Left hindlimb (tissue), 1 donor: Measurements from ENCODE around the gene PAWR.
A peak's percentile ranks its signal among the peaks of the same experiment; 100 is the strongest.
"Not testable (repeated sequence)": the region's sequence is repeated elsewhere in the genome, so short reads cannot be mapped to it uniquely, and the experiment has no call there.

Experiments
- DNase-seq: peaks from one replicate; pipeline ENCODE4 v3.0.0-alpha.2; 2018

The PAWR gene

DNA sequence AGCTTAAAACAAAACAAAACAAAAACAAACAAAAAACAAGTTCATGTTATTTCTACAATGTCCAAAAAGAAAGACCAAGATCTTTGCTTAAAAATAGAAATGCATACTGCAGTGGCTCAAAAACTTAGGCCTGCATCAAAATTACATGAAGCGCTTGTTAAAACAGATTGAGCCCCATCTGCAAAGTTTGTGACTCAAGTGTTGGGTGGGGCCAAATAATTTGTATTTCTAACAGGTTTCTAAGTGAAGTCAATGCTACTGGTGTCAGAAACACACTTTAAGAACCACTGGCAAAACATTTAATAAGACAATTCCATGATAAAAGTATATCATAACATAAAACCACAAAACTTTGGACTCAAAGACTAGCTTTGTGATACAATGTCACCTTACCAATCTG is 105.6 kb downstream of the PAWR start:
- no peak for DNase-seq

DNA sequence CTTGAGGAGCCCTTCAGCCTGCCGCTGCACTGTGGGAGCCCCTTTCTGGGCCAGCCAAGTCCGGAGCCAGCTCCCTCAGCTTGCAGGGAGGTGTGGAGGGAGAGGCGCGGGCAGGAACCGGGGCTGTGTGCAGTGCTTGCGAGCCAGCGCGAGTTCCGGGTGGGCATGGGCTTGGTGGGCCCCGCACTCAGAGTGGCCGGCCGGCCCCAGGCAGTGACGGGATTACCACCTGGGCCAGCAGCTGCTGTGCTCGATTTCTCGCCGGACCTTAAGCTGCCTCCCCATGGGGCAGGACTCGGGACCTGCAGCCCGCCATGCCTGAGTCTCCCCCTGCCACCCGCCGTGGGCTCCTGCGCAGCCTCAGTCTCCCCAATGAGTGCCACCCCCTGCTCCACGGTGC is 116.9 kb downstream of the PAWR start:
- no peak for DNase-seq

DNA sequence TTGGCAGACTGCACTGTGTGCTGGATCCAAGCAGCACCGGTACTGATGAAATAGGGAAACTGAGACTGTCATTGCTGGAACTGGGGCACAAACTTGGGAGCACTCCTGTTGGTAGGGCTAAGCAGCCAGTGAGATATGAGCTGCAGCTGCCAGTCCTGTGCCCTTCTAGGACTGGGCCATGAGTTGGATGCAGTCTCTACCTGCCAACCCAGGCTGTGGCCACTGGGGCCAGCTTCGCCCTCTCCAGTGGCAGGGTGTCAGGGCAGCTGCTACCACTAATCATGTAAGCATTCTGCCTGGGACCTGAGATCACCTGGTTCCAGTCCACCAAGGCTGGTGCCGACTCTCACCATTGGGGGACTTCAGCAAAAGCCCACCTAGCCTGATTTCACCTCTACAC is 121.1 kb downstream of the PAWR start:
- no peak for DNase-seq

DNA sequence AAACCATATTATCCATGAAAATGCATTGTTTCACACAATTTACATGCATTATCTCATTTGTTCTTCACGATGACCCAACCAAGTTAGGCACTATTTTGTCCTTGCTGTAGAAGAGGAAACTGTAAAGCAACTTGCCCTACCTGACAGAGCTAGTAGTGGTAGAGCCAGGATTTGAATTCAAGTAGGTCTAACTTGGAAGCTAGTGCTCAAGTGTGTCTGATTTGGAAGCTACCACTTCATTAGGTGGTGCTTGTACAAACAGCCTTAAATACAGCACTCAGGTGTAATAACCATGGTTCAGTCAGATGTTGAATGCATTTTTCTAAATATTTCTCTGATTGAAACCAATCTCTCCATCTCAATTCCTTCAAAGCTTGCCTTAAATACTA is 123.6 kb downstream of the PAWR start:
- DNase-seq, result no peak

DNA sequence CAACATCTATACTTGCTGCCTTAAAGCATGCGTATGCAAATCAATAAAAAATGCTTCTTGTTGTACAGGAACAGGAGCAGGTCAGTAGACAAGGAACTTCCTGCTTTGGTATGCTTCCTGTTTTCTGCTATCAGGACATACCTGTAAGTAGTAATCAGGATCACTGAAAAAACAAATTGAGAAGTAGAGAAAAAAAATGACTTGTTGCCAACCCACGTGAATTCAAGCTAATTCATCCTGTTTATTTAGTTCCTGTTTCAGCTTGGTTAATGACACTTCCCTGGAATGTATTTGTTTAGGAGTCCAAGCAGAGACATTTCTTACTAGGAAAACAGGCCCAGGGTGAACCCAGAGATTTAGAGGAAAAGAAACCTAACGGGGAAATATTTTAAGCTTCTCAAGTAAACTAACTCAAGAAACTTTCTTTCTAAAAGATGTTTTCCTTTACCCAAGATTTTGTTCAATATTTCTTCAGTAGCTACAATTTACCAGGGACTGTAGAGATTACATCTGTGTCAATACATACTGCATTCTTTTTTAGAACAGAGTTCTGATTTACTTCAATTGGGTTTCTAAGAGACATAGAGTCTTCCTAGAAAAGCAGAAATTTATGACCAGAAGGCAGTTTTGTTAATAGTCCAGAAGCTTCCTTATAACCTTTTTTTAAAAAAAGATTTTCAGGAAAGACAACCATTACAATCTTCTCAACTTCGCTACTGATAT is 124.2 kb downstream of the PAWR start:
- no peak for DNase-seq

DNA sequence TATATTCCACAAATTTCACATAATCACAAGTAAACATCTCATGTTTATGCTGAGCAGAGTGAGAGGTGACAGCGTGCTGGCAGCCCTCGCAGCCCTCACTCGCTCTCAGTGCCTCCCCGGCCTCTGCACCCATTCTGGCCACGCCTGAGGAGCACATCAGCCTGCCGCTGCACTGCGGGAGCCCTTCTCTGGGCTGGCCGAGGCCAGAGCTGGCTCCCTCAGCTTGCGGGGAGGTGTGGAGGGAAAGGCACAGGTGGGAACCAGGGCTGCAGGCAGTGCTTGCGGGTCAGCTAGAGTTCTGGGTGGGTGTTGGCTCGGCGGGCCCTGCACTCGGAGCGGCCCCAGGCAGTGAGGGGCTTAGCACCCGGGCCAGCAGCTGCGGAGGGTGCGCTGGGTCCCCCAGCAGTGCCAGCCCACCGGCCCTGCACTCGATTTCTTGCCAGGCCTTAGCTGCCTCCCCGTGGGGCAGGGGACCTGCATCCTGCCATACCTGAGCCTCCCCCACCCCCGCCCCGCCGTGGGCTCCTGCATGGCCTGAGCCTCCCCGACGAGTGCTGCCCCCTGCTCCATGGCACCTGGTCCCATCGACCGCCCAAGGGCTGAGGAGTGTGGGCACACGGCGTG is 125.9 kb downstream of the PAWR start:
- not testable (repeated sequence) for DNase-seq

DNA sequence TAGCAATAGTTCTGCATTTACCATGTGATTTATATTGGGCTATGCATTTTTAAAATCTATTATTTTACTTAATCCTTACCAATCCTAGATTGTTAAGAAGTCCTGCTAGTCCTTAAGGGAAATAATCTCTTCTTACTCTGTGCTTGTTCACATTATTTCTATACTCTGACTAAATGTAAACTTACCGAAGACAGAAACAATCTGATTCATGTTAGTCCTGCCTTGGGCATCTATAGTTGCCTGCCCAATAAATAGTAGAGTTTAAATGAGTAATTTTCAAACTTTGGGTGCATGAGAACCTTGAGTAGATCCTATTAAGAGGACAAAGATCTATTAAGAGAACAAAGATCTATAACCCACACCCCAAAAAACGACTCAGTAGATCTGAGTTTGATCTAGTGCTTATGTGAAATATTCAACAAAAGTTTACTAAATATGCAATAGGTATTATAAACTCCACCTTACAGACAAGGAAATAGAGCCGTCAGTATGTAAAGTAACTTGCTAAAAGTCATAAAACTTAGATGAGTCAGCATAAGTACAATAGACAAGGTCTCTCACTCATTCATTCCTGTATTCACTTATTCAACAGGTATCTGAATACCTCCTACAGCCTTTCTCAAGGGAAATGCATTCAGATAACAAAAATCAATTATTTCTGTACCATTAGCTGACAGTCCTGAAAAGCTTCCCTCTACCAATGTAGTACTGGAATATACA is 127.6 kb downstream of the PAWR start:
- no peak for DNase-seq

DNA sequence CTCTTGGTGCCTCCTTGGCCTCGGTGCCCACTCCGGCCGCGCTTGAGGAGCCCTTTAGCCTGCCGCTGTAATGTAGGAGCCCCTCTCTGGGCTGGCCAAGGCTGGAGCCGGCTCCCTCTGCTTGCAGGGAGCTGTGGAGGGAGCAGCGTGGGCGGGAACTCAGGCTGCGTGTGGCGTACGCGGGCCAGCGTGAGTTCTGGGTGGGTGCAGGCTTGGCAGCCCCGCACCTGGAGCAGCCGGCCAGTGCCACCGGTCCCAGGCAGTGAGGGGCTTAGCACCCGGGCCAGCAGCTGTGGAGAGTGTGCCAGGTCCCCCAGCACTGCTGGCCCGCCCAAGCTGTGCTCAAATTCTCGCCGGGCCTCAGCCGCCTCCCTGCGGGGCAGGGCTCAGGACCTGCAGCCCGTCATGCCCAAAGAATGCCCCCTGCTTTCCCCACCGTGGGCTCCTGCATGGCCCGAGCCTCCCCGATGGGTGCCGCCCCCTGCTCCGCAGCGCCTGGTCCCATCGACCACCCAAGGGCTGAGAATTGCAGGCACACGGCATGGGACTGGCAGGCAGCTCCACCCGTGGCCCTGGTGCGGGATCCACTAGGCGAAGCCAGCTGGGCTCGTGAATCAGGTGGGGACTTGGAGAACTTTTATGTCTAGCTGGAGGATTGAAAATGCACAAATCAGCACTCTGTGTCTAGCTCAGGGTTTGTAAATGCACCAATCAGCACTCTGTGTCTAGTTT is 129.2 kb downstream of the PAWR start:
- no peak for DNase-seq

DNA sequence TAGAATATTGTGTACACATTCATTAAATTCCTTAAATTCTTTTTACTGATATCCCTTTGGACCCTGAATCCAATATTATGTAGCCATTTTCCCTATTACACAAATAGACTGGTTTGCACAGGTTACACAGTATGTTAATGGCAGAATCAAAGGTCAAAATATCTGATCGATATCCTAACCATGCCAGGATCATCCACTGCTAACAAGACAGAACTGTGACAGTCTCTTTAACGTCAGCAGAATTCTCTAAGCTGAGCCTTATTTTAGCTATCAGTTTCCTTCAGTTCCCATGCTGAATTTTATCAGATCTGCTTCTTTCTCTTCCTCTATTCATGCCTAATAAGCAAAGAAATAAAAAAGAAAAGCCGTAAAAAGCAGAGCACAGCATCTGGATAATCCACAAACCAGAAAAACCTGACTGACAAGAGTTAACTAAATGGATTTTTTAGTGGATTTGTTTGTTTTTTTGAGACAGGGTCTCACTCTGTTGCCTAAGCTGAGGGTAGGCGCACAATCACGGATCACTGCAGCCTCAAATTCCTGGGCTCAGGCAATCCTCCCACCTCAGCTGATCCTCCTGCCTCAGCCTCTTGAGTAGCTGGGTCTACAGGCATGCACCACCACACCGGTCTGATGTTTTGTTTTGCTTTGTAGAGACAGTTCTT is 130.4 kb downstream of the PAWR start:
- DNase-seq, result no peak

DNA sequence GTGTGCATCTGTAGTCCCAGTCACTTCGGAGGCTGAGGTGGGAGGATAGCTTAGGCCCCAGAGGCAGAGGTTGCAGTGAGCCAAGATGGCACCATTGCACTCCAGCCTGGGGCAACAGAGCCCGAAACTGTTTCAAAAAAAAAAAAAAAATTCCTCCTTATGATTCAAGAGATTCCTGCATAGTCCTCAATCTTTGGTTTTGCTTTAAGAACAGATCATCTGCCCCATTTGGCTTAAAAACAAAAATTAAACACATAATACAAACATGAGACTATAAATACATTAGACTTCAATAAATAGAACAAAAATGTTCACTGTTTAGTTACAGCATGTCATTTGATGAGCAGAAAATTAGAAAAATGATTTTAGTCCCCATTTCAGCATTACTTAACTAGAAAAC is 131.2 kb downstream of the PAWR start:
- no peak for DNase-seq

DNA sequence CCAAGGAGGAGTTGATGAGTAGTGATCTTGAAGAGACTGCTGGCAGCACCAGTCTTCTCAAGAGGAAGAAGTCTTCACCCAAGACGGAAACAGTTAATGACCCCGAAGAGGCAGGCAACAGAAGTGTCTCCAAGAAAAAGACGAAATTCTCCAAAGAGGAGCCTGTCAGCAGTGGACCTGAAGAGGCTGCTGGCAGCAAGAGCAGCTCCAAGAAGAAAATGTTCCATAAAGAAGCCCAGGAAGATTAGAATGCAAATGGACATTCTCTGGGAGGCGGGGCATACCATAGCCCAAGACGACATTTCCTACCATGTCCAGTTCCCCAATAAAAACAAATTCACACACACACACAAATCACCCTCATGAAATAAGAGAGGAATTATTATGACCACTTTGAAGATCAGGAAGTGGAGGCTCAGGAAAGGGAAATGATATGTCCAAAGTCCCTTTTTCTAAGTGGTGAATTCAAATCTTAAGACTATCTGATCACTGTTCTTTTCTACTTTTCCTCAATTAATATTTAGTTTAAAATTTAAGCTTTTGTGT is 131.8 kb downstream of the PAWR start:
- no peak for DNase-seq

DNA sequence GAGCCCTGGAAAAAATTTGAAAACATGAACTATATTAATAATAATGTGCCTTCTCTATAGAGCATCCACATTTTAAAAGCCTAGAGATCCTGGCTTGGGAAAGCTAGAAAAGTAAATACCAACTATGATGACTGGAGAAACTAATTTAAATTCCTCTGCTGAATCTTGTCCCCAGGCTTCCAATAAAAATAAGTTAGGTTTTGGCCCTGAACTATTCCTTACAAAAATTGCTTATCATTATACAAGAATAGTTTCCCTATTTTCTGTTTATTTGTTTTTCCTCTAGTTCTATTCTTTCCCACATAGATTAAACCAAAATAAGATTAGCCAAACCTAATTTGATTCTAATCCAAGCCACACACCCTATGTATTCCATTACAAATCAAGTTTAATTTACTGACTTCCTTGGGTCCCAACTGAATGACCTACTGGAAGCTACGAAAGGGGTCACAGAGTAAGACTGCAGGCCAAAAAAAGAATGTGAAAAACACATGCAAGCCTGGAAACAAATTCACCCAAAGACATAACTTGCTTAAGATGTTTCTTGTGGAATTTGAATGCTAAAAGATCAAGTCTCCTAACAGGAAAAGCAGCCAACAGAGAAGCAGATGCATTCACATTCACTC is 133.0 kb downstream of the PAWR start:
- DNase-seq, result no peak

DNA sequence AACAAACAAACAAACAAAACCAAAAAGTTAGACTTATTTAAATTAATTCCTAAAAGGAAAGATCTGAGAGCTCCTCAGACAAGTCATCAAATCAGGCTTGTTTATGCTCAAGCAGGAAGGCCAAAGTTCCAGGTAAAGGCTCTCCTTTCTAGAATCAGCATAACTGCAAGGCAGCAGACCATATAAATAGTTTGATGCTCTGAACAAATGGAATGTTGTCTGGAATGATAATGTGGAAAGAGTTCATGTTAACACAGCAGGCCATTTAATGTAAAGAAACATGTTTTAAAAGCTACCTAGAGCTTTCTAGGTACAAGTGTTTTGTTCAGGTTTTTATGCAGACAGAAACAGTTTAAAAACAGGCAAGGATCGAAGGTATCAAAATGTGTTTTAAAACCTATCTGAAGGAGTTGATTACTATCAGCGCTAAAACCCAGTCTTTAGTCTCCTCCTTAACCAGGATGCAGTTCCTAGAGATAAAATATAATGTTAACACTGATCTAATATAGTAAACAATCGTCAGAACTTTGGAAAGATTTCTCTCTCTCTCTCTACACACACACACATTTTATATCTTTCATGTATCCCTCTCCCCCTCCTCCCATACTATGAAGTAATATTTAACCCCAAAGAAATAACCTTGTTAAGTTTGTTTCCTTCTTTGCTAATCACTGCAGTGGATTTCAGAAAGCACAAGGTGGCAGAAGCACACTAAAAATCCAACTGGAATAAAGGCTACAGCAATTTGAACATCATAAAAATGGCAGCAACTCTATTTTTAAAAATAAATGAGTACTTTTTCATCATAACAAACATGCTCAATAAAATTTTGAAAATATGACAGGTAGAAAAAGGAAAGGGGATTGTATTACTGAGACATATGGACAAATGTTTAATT is 135.5 kb downstream of the PAWR start:
- no peak for DNase-seq

DNA sequence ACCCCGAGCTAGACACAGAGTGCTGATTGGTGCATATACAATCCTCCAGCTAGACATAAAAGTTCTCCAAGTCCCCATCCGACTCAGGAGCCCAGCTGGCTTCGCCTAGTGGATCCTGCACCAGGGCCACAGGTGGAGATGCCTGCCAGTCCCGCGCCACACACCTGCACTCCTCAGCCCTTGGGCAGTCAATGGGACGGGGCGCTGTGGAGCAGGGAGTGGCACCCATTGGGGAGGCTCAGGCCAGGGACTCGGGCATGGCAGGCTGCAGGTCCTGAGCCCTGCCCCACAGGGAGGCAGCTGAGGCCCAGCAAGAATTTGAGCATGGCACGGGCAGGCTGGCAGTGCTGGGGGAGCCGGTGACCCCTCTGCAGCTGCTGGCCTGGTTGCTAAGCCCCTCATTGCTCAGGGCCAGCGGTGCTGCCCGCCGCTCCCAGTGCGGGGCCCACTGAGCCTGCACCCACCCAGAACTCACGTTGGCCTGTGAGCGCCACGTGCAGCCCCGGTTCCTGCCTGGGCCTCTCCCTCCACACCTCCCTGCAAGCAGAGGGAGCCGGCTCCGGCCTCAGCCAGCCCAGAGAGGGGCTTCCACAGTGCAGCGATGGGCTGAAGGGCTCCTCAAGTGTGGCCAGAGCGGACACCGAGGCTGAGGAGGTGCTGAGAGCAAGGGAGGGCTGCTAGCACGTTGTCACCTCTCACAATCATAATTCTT is 136.7 kb downstream of the PAWR start:
- DNase-seq, result no peak

DNA sequence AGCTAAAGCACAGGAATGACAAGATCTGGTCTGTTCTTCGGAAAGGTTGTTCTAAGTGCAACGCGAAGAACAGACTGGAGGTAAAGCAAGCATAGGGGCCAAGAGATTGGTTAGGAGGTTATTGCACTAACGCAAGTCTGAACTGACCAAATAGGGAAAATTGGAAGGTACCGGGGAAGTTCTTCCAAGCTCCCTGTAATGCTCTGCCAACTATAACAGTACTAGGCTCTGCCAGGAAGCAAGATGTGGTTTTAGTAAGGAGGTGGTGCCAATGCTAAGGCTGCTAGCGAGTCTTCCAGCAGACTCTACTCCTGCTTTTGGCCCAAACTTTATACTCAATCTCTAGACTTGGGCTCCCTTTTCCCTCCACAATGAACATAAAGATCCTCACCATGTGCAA is 138.6 kb downstream of the PAWR start:
- DNase-seq, result peak; percentile 58

DNA sequence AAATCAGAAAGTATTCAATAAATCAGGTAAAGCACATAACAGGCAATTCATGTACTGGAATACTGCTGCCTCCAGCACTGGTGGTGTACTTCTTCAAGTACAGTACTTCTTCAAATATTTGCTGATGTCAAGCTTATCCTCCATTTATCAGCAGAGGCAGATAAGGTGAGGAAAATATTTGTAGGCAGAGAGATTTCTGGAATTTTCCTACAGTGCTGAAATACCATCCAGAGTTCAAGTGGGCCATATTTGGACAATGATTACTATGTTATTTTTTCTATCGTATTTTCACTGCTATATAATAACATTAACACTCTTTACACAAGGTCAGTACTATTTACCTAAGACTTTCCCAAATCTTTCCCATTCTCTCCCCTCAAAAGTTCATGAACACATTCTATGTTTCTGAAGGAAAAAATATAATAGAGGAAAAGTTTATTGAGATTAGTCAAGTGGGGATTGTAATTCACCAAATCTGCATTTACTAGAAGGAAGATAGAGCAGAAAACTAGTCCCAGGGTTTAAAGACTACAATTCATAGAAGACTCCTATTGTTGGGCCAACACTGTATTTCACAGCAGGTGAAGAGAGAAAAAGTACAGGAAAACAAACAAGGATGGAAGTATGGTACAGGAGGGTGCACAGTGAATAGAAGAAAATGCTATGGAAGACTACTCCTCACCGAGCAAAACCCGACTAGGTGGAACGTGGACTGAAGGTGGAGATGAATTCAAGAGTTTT is 141.1 kb downstream of the PAWR start:
- no peak for DNase-seq

DNA sequence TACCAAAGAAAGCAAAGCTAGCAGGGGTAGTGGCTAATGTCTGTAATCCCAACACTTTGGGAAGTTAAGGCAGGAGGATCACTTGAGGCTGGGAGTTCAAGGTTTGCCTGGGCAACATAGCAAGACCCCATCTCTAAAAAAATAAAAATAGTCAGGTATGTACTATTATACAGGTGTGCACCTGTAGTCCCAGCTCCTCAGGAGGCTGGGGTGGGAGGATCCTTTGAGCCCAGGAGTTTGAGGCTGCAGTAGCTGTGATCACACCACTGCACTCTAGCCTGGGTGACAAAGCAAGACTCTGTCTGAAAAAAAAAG is 142.2 kb downstream of the PAWR start:
- DNase-seq, result no peak

DNA sequence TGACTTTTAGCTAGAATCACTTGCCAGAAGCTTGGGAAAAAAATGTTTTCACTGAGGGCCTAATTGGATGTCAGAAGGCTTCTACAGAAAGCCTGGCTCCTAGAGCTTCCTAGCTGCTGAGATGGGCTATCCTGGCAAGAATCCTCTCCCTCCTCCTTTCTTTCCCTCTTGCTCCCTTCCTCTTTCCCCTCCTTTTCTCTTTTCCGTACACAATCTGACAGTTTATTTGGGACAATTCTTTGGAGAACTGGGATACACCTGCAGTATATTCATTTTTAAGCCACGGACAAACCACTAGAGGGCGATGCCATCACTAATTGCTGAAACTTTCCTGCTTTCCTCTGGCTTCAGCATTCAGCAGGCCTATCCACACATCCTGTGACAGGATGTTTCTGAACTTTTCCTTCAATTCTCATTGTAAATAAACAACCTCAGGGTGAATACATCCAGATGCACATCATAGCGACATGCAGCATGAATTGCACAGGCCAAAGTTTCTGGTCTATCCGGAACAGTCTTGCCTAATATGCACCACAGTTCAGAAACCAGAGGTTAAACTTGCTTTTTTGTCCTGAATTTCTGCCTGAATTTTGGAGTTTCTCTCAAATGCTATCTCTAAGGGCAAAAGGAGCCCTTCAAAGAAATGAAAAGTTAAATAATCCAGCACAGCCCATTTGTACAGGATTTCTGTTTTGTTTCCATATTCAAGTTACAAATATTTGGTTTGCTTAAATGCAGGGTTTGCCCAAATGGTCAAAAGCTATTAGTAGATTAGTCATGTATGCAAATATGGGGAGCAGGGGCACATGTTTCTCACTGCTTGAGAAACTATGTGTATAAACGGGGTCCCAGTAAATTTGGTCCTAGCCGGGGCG is 142.8 kb downstream of the PAWR start:
- DNase-seq, result peak; percentile 50
